HepG2 (cell line): Measurements from ENCODE around the gene LDB3. TPM values are rescaled to one million over a fixed set of nuclear protein-coding genes. Genes with fewer than 3 reads are reported as not detected.

Experiments
- AGO2 ChIP-seq: fragments of 200-400 bp; formaldehyde crosslinking; optimal IDR thresholded peaks from 2 replicates; pipeline ENCODE3; 2017; ENCODE audit warnings: mild to moderate bottlenecking, low read depth, low read length, moderate library complexity
- ATAD3A ChIP-seq: sonication (generic); formaldehyde crosslinking; IDR thresholded peaks from 2 replicates; pipeline ENCODE4 v1.4.0; 2020; ENCODE audit warnings: missing genetic modification reagents
- CBX1 ChIP-seq: IDR thresholded peaks from one replicate; pipeline ENCODE4 v1.6.1; 2016; ENCODE audit warnings: antibody characterized with exemption, low read depth
- HOXD1 ChIP-seq: sonication (generic); formaldehyde crosslinking; IDR thresholded peaks from 2 replicates; pipeline ENCODE4 v1.5.0; 2020; ENCODE audit warnings: missing genetic modification reagents
- JARID2 ChIP-seq: sonication (generic); formaldehyde crosslinking; IDR thresholded peaks from 2 replicates; pipeline ENCODE4 v1.8.1; 2023; ENCODE audit warnings: missing genetic modification reagents, inconsistent platforms; ENCODE audit not compliant: insufficient replicate concordance
- KAT7 ChIP-seq: IDR thresholded peaks from 2 replicates; pipeline ENCODE4 v1.6.1; 2018; ENCODE audit warnings: borderline replicate concordance, missing compliant biosample characterization
- KLF12 ChIP-seq: sonication (generic); formaldehyde crosslinking; IDR thresholded peaks from 2 replicates; pipeline ENCODE4 v1.4.0; 2020; ENCODE audit warnings: missing genetic modification reagents, borderline replicate concordance
- MAFK ChIP-seq, 2 experiments: IDR thresholded peaks in 1 of 2; conservative IDR thresholded peaks in 1 of 2; 2 replicates each; pipeline ENCODE4 v1.6.1; 2011; ENCODE audit warnings: improper control_type of control experiment in 2 of 2, low read length in 2 of 2
- MIER3 ChIP-seq: IDR thresholded peaks from 2 replicates; pipeline ENCODE4 v1.6.1; 2016; ENCODE audit warnings: missing compliant biosample characterization, borderline replicate concordance
- NFYB ChIP-seq: sonication (generic); formaldehyde crosslinking; IDR thresholded peaks from 2 replicates; pipeline ENCODE4 v1.4.0; 2020; ENCODE audit warnings: missing genetic modification reagents
- RAD51 ChIP-seq: fragments of 450-650 bp; IDR thresholded peaks from 2 replicates; pipeline ENCODE4 v1.6.1; 2016; ENCODE audit warnings: borderline replicate concordance
- REXO4 ChIP-seq: sonication (generic); formaldehyde crosslinking; IDR thresholded peaks from 2 replicates; pipeline ENCODE4 v1.8.0; 2022; ENCODE audit warnings: missing genetic modification reagents, mild to moderate bottlenecking, borderline replicate concordance
- SAFB2 ChIP-seq: sonication (generic); formaldehyde crosslinking; IDR thresholded peaks from 2 replicates; pipeline ENCODE4 v1.5.1; 2020; ENCODE audit warnings: missing genetic modification reagents, low read depth, mild to moderate bottlenecking, borderline replicate concordance
- TCF7L2 ChIP-seq: IDR thresholded peaks from 2 replicates; pipeline ENCODE4 v1.6.1; 2011; ENCODE audit warnings: mild to moderate bottlenecking, low read depth, low read length, moderate library complexity
- ZFAT ChIP-seq: sonication (generic); formaldehyde crosslinking; conservative IDR thresholded peaks from 2 replicates; pipeline ENCODE4 v1.8.1; 2023; ENCODE audit warnings: missing genetic modification reagents, inconsistent platforms
- ZNF460 ChIP-seq: sonication (generic); formaldehyde crosslinking; IDR thresholded peaks from 2 replicates; pipeline ENCODE4 v1.5.1; 2020; ENCODE audit warnings: missing genetic modification reagents, mild to moderate bottlenecking, borderline replicate concordance
- ZNF781 ChIP-seq: sonication (generic); formaldehyde crosslinking; IDR thresholded peaks from 2 replicates; pipeline ENCODE4 v1.5.1; 2020; ENCODE audit warnings: borderline replicate concordance, mild to moderate bottlenecking, missing genetic modification reagents; ENCODE audit errors: not compliant biosample characterization
- polyA plus RNA-seq, 8 experiments: library from polyadenylated mRNA; depleted of rRNA in 3 of 8; stranded (reverse) in 7 of 8; unstranded in 1 of 8; fragments of >200 nt; fragmentation: Illumina TruSeq in 4 of 8; extraction: Trizol in 4 of 8; gene quantifications; 2 replicates each; pipeline versions ENCODE4 v1.2.1 to v1.2.3, GENCODE V29; 2011 to 2016; ENCODE audit warnings: low read depth in 4 of 8, missing spikeins in 1 of 8, mixed read lengths in 1 of 8; ENCODE audit not compliant: insufficient read depth in 1 of 8
- total RNA-seq, 5 experiments: library from RNA; depleted of rRNA; stranded (reverse); fragments of >200 nt; fragmentation: Illumina TruSeq; extraction: Trizol; gene quantifications; 2 replicates each; pipeline ENCODE4 v1.2.3, GENCODE V29; 2016; ENCODE audit warnings: low read depth in 1 of 5
- TF ChIP-seq, protein P1 (sequence below): sonication (generic); formaldehyde crosslinking; conservative IDR thresholded peaks from 2 replicates; pipeline ENCODE4 v1.5.0; 2020; ENCODE audit warnings: missing genetic modification reagents
- TF ChIP-seq, protein P2 (sequence below): IDR thresholded peaks from 2 replicates; pipeline ENCODE4 v1.6.1; 2016; ENCODE audit warnings: missing compliant biosample characterization, missing genetic modification reagents, borderline replicate concordance
- TF ChIP-seq, protein P3 (sequence below): sonication (generic); formaldehyde crosslinking; IDR thresholded peaks from one replicate; pipeline ENCODE4 v1.5.1; 2020; ENCODE audit warnings: mild to moderate bottlenecking, missing genetic modification reagents; ENCODE audit errors: not compliant biosample characterization

The LDB3 gene
- total and polyA plus RNA-seq, 2 of the 13 experiments (the other 11 are each of a cell fraction or from before 2014, with no cell fraction given): not detected

DNA sequence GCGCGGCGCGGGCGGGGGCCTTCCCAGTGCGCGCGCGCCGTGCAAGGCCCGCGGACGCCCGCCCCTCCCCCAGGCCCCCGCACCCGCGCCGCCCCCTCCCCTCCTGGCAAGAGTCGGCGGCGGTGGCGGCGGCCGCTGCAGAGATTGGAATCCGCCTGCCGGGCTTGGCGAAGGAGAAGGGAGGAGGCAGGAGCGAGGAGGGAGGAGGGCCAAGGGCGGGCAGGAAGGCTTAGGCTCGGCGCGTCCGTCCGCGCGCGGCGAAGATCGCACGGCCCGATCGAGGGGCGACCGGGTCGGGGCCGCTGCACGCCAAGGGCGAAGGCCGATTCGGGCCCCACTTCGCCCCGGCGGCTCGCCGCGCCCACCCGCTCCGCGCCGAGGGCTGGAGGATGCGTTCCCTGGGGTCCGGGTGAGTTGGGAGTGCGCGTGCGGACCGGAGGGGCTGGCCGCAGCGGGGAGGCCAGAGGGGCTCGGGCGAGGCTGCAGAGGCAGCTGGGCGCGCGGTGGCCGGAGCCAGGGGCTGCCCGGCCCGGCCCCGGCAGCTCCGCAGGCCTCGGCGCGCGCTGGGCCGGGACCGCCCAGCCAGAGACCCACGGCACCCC lies 88.3 kb downstream of the LDB3 start, which contains the start of gene BMPR1A (continued):
- TF ChIP-seq REXO4 (CRISPR knock-in tag) (no peak), CBX1 (no peak), KAT7 (CRISPR knock-in tag) (no peak), MIER3 (CRISPR knock-in tag) (no peak), MAFK (conservative IDR thresholded peaks at IDR 0.05 in 1 of 2, IDR thresholded peaks at IDR 0.05 in 1 of 2; ENCODE audit: low read length in 2 of 2) (no peak), ZNF460 (no peak), KLF12 (CRISPR knock-in tag) (no peak), JARID2 (CRISPR knock-in tag) (no peak), AGO2 (peak; percentile 5), ZNF781 (no peak), SAFB2 (CRISPR knock-in tag) (no peak), NFYB (CRISPR knock-in tag) (no peak), ATAD3A (no peak), RAD51 (no peak), HOXD1 (CRISPR knock-in tag) (no peak), ZFAT (CRISPR knock-in tag) (no peak), TCF7L2 (no peak)
- TF ChIP-seq, protein P1, sequence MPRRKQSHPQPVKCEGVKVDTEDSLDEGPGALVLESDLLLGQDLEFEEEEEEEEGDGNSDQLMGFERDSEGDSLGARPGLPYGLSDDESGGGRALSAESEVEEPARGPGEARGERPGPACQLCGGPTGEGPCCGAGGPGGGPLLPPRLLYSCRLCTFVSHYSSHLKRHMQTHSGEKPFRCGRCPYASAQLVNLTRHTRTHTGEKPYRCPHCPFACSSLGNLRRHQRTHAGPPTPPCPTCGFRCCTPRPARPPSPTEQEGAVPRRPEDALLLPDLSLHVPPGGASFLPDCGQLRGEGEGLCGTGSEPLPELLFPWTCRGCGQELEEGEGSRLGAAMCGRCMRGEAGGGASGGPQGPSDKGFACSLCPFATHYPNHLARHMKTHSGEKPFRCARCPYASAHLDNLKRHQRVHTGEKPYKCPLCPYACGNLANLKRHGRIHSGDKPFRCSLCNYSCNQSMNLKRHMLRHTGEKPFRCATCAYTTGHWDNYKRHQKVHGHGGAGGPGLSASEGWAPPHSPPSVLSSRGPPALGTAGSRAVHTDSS (CRISPR knock-in tag): no peak
- TF ChIP-seq, protein P2, sequence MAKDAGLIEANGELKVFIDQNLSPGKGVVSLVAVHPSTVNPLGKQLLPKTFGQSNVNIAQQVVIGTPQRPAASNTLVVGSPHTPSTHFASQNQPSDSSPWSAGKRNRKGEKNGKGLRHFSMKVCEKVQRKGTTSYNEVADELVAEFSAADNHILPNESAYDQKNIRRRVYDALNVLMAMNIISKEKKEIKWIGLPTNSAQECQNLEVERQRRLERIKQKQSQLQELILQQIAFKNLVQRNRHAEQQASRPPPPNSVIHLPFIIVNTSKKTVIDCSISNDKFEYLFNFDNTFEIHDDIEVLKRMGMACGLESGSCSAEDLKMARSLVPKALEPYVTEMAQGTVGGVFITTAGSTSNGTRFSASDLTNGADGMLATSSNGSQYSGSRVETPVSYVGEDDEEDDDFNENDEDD (CRISPR knock-in tag): no peak
- TF ChIP-seq, protein P3, sequence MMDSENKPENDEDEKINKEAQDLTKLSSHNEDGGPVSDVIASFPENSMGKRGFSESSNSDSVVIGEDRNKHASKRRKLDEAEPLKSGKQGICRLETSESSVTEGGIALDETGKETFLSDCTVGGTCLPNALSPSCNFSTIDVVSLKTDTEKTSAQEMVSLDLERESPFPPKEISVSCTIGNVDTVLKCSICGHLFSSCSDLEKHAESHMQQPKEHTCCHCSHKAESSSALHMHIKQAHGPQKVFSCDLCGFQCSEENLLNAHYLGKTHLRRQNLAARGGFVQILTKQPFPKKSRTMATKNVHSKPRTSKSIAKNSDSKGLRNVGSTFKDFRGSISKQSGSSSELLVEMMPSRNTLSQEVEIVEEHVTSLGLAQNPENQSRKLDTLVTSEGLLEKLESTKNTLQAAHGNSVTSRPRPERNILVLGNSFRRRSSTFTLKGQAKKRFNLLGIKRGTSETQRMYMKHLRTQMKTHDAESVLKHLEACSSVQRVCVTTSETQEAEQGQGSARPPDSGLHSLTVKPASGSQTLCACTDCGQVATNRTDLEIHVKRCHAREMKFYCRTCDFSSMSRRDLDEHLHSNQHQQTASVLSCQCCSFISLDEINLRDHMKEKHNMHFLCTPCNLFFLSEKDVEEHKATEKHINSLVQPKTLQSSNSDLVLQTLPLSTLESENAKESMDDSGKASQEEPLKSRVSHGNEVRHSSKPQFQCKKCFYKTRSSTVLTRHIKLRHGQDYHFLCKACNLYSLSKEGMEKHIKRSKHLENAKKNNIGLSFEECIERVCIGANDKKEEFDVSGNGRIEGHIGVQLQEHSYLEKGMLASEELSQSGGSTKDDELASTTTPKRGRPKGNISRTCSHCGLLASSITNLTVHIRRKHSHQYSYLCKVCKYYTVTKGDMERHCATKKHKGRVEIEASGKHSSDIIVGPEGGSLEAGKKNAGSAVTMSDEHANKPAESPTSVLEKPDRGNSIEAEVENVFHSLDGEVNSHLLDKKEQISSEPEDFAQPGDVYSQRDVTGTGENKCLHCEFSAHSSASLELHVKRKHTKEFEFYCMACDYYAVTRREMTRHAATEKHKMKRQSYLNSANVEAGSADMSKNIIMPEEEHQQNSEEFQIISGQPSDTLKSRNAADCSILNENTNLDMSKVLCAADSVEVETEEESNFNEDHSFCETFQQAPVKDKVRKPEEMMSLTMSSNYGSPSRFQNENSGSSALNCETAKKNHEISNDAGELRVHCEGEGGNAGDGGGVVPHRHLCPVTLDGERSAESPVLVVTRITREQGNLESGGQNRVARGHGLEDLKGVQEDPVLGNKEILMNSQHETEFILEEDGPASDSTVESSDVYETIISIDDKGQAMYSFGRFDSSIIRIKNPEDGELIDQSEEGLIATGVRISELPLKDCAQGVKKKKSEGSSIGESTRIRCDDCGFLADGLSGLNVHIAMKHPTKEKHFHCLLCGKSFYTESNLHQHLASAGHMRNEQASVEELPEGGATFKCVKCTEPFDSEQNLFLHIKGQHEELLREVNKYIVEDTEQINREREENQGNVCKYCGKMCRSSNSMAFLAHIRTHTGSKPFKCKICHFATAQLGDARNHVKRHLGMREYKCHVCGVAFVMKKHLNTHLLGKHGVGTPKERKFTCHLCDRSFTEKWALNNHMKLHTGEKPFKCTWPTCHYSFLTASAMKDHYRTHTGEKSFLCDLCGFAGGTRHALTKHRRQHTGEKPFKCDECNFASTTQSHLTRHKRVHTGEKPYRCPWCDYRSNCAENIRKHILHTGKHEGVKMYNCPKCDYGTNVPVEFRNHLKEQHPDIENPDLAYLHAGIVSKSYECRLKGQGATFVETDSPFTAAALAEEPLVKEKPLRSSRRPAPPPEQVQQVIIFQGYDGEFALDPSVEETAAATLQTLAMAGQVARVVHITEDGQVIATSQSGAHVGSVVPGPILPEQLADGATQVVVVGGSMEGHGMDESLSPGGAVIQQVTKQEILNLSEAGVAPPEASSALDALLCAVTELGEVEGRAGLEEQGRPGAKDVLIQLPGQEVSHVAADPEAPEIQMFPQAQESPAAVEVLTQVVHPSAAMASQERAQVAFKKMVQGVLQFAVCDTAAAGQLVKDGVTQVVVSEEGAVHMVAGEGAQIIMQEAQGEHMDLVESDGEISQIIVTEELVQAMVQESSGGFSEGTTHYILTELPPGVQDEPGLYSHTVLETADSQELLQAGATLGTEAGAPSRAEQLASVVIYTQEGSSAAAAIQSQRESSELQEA (CRISPR knock-in tag): no peak
